ENCODE measurements around the gene RNF220.

The RNF220 gene

GRCh38 chr1:44565259-44565750 is 160.2 kb downstream of the RNF220 start:
- no peak for DNase-seq (ENCODE audit: low read depth)
- TF ChIP-seq CTCF (conservative IDR thresholded peaks at IDR 0.05; ENCODE audit: low read length): no peak
- H3K4me3 ChIP-seq (ENCODE audit: low read length): no peak overlapping the region

GRCh38 chr1:44565833-44566232 is 160.8 kb downstream of the RNF220 start:
- no peak for TF ChIP-seq CTCF (conservative IDR thresholded peaks at IDR 0.05; ENCODE audit: low read length)
- H3K4me3 ChIP-seq (ENCODE audit: low read length): no peak overlapping the region
- no peak for DNase-seq (ENCODE audit: low read depth)

GRCh38 chr1:44566281-44567046 is 161.4 kb downstream of the RNF220 start:
- TF ChIP-seq CTCF (conservative IDR thresholded peaks at IDR 0.05; ENCODE audit: low read length): no peak
- DNase-seq (ENCODE audit: low read depth): no peak
- H3K4me3 ChIP-seq (ENCODE audit: low read length): no peak overlapping the region

- TF ChIP-seq CTCF (conservative IDR thresholded peaks at IDR 0.05; ENCODE audit: low read length): no peak
- DNase-seq (ENCODE audit: low read depth): no peak
- H3K4me3 ChIP-seq (ENCODE audit: low read length): no peak overlapping the region
These were observed 163.3 kb downstream of the RNF220 start for GRCh38 chr1:44568128-44568900.

- DNase-seq (ENCODE audit: low read depth): no peak
- TF ChIP-seq CTCF (conservative IDR thresholded peaks at IDR 0.05; ENCODE audit: low read length): no peak
- H3K4me3 ChIP-seq (ENCODE audit: low read length): no peak overlapping the region
These were observed 164.4 kb downstream of the RNF220 start for GRCh38 chr1:44569491-44569890.

GRCh38 chr1:44571712-44572571 is 166.9 kb downstream of the RNF220 start:
- no peak for DNase-seq (ENCODE audit: low read depth)

More at GRCh38 chr1:44571712-44572571, 166.9 kb downstream of the RNF220 start:
- peak; percentile 43 for TF ChIP-seq CTCF (conservative IDR thresholded peaks at IDR 0.05; ENCODE audit: low read length)
- H3K4me3 ChIP-seq (ENCODE audit: low read length): no peak overlapping the region
